GM11168 (cell line): ENCODE measurements around the gene UBE2L3.
"Not testable (repeated sequence)": the region's sequence is repeated elsewhere in the genome, so short reads cannot be mapped to it uniquely, and the experiment has no call there.

Experiments
- in situ Hi-C: fragments of 300-500 bp; cut with MboI; formaldehyde crosslinking; loops from one replicate; pipeline ENCODE4 v1.12.0; 2022; ENCODE audit warnings: low sequenced_read_pairs; ENCODE audit not compliant: unreplicated experiment

UBE2L3 gene

GRCh38 chr22:21569459-21570170, 2.1 kb downstream of the UBE2L3 start:
- in situ Hi-C loops: loop anchor here (25.0 kb wide), 1 partner anchor 182 kb away; the partner anchor contains the start of gene RIMBP3B

- in situ Hi-C loops: loop anchor here (25.0 kb wide), 1 partner anchor 183 kb away; the partner anchor contains the start of gene RIMBP3B
Measured at GRCh38 chr22:21570398-21570797, 2.9 kb downstream of the UBE2L3 start.

GRCh38 chr22:21571679-21572078, 4.2 kb downstream of the UBE2L3 start:
- in situ Hi-C loops: loop anchor here (25.0 kb wide), 1 partner anchor 184 kb away; the partner anchor contains the start of gene RIMBP3B

- in situ Hi-C loops: loop anchor here (25.0 kb wide), 1 partner anchor 186 kb away; the partner anchor contains the start of gene RIMBP3B
Measured at GRCh38 chr22:21573293-21573734, 5.8 kb downstream of the UBE2L3 start.

- in situ Hi-C loops: loop anchor here (25.0 kb wide), 1 partner anchor 187 kb away; the partner anchor contains the start of gene RIMBP3B
Measured at GRCh38 chr22:21573750-21574494, 6.4 kb downstream of the UBE2L3 start.

GRCh38 chr22:21579474-21579851, 11.9 kb downstream of the UBE2L3 start:
- in situ Hi-C loops: no loop called here

- in situ Hi-C loops: not testable (repeated sequence)
Measured at GRCh38 chr22:21580623-21581007, 13.1 kb downstream of the UBE2L3 start.

- in situ Hi-C loops: not testable (repeated sequence)
Measured at GRCh38 chr22:21581009-21581713, 13.6 kb downstream of the UBE2L3 start.

GRCh38 chr22:21582801-21583740, 15.6 kb downstream of the UBE2L3 start:
- in situ Hi-C loops: no loop called here

GRCh38 chr22:21585389-21585788, 17.9 kb downstream of the UBE2L3 start:
- in situ Hi-C loops: no loop called here

GRCh38 chr22:21587803-21588611, 20.5 kb downstream of the UBE2L3 start:
- in situ Hi-C loops: no loop called here

GRCh38 chr22:21589396-21589795, 21.9 kb downstream of the UBE2L3 start:
- in situ Hi-C loops: no loop called here

GRCh38 chr22:21590809-21591641, 23.5 kb downstream of the UBE2L3 start:
- in situ Hi-C loops: no loop called here

- in situ Hi-C loops: no loop called here
Measured at GRCh38 chr22:21591695-21592094, 24.2 kb downstream of the UBE2L3 start.

- in situ Hi-C loops: no loop called here
Measured at GRCh38 chr22:21592422-21592821, 24.9 kb downstream of the UBE2L3 start.

- in situ Hi-C loops: no loop called here
Measured at GRCh38 chr22:21593406-21594232, 26.1 kb downstream of the UBE2L3 start.

GRCh38 chr22:21594865-21595452, 27.4 kb downstream of the UBE2L3 start:
- in situ Hi-C loops: no loop called here
